Activated CD8-positive, alpha-beta memory T cell treated with anti-CD3 and anti-CD28 coated beads for 4 hours (primary cell): ENCODE data around the gene TFDP1.

ENCODE experiments used
- DNase-seq, 2 donors: peaks; one replicate each; pipeline ENCODE4 v3.0.0-alpha.2; 2020; ENCODE audit warnings: low read depth in 2 of 2

Gene TFDP1, protein sequence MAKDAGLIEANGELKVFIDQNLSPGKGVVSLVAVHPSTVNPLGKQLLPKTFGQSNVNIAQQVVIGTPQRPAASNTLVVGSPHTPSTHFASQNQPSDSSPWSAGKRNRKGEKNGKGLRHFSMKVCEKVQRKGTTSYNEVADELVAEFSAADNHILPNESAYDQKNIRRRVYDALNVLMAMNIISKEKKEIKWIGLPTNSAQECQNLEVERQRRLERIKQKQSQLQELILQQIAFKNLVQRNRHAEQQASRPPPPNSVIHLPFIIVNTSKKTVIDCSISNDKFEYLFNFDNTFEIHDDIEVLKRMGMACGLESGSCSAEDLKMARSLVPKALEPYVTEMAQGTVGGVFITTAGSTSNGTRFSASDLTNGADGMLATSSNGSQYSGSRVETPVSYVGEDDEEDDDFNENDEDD

GRCh38 chr13:113584205-113584869, at the start of gene TFDP1:
Gene TFDP1 (plus strand): TSS chr13:113584753. CDS start chr13:113585838, 1,085 bp downstream.
- DNase-seq = no peak

DNA sequence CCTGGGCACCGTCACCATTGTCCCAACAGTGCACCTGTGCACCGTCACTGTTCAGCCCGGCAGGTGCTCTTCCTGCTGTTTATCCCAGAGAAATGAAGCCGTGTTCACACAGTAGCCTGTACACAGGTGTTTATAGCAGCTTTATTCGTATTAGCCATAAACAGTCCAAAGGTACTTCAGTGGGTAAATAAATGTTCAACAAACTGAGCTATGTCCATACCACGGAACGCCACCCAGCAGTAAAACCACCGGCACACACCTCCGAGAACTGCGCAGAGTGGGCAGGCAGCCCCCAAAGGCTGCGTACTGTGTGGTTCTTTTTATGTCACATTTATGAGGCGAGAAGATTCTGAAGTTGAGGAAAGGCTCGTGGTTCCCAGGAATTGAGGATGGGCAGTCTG, 49.2 kb upstream of the TFDP1 start:
- DNase-seq = no peak

DNA sequence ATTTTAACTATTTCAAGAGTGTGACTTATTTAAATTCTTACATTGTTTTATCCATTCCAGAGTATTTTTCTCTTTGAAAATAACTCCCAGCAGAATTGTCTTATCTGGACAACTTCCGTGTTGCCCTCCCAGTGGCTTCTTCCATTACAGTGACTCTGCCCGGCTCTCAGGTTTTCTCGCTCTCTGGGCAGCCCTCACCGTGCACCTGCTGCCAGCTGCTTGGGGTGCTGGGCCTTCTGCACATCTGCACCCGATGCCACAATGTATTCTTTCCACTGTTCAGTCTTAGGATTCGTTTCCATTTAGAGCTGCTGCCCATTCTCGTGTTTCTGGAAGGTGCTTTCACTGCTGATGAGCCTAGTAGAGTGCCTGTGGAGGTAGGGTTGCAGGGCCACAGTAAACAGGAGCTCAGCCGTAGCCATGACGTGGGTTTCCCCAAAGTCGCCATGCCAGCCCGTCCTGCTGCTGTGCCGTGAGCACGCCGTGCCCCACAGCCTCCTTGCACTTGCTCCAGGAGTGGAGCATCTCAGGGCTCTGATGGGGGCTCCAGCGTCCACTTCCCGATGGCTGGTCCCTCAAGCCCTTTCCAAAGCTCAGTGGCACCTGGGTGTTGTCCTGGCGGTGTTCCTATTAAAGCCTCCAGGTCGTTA, 48.0 kb upstream of the TFDP1 start:
- DNase-seq = no peak

GRCh38 chr13:113537205-113537604, 47.3 kb upstream of the TFDP1 start:
- no peak for DNase-seq

- DNase-seq = no peak
Measured at GRCh38 chr13:113537909-113538688, 46.5 kb upstream of the TFDP1 start.

- DNase-seq = no peak
Measured at GRCh38 chr13:113538689-113539058, 45.9 kb upstream of the TFDP1 start.

GRCh38 chr13:113539176-113539575, 45.4 kb upstream of the TFDP1 start:
- no peak for DNase-seq

GRCh38 chr13:113539822-113540221, 44.7 kb upstream of the TFDP1 start:
- no peak for DNase-seq

GRCh38 chr13:113540523-113540922, 44.0 kb upstream of the TFDP1 start:
- DNase-seq = no peak

DNA sequence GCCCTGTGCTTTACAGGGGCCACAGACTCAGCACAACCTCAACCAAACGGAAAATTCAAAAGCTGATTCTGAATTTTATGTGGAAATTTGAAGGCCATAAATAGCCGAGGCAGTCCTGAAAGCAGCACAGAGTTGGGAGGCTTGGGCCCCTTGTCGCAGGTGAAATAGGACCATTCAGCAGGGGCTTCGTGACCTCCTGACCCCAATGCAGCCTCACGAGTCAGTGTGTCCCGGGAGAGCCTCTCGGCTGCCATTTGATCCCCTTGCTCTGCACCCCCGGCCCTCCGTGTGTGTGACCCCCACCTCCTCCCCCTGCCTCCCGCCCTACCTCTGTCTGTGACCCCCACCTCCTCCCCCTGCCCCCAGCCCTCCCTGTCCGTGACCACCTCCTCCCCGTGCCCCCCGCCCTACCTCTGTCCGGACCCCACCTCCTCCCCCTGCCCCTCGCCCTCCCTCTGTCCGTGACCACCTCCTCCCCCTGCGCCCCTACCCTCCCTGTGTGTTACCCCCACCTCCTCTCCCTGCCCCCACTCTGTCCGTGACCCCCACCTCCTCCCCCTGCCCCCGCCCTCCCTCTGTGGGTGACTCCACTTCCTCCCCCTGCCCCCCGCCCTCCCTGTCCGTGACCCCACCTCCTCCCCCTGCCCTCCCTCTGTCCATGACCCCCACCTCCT, 41.7 kb upstream of the TFDP1 start:
- no peak for DNase-seq

DNA sequence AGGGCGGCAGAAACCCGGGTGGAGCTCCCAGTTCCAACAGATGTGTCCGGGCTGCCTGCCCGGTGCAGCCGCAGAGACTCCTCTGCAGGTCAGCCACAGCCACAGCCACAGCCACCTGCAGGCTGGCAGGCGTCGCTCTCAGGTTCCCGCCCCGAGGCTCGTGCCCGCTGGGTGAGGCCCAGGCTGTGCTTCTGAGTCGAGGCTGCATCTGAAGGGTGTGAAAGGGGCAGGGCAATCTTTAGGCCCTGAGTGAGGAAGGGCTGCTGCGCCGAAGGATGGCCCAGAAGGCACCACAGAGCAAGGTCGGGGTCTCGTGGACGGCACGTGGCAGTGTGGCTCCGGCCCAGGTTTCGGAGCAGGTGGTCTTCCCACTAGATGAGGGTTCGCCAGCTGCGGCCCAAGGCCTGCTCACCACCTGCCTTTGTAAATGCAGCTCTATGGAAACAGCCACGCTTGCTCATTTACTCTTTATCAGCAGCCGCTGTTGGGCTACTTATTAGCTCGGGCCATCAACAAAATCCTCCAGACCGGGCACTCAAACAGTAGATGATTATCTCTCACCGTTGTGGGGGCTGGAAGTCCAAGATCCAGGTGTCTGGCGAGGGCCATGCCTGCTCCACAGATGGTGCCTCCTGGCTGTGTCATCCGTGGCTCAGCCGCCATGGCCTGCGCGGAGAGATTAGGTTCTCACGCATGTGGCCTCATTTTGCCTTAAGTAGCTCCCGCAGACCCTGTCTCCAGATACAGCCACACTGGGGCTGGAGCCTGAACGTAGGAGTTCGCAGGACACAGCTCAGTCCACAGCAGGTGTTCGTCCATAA, 40.3 kb upstream of the TFDP1 start:
- DNase-seq = no peak

DNA sequence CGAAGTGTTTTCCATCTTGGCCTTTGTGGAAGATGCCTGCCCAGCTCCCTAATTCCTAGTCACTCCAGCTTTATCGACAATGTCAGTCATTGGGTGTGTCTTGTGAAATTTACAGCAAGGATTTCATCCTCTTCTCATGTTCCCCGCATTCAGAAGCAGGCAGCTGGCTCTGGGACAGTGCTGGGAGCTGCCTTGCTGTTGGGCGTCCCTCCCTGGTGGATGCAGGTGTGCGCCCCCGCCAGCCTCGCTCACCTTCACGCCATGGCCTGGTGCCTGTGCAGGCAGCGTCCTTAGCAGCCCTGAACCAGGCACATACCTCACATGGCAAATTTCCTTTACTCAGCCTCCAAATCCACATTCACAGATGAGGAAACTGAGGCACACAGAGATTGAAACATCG, 39.7 kb upstream of the TFDP1 start:
- no peak for DNase-seq

DNA sequence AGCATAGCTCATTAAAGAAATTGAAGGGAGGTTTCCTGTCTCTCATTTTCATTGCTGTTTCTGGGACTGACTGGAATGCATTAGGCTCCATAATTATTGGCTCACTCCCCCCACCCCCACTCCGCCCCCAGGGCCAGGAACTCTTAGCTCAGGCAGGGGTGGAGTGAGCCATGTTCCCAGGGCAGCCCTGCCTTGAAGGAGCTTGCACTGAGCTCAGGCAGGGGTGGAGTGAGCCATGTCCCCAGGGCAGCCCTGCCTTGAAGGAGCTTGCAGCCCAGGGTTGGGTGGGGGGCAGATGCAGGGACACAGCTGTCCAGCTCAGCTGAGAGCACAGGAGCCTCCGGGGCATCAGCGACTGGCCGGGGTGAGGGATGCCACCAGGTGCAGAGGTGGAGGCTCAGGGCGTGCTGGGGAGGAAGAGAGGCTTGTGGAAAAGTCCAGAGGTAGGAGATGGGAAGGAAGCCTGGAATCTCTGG, 39.1 kb upstream of the TFDP1 start:
- DNase-seq = no peak

GRCh38 chr13:113545931-113546516, 38.5 kb upstream of the TFDP1 start:
- no peak for DNase-seq

DNA sequence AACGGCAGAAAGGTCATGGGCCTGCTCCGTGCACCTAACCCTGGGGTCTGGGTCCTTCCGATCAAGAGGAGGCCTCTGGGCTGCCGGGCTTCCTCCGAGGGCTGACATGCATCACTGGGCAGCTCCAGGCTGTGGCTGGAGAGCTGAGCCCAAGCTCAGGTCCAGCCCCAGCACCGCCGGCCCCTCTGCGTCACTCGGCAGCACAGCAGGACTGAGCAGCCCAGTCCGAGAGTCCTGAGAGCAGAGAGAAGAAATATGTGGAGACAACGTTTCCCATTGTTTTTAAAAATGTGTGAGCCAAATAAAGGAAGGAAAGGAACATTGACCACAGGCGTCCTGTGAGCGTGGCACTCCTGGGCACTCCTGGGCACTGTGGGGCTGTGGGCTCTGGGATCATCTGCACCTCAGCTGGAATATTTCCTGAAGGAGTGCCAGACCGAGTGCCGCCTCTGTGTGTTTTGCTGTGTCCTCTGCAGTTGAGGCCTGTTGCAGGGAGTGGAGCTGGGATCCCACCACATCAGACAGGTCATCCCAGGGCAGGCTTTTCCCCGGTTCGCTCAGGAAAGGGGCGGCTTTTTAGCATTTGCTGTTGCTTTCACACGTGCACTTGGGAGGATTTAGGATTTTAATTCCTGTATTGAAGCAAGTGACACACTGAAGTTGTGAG, 37.8 kb upstream of the TFDP1 start:
- no peak for DNase-seq

DNA sequence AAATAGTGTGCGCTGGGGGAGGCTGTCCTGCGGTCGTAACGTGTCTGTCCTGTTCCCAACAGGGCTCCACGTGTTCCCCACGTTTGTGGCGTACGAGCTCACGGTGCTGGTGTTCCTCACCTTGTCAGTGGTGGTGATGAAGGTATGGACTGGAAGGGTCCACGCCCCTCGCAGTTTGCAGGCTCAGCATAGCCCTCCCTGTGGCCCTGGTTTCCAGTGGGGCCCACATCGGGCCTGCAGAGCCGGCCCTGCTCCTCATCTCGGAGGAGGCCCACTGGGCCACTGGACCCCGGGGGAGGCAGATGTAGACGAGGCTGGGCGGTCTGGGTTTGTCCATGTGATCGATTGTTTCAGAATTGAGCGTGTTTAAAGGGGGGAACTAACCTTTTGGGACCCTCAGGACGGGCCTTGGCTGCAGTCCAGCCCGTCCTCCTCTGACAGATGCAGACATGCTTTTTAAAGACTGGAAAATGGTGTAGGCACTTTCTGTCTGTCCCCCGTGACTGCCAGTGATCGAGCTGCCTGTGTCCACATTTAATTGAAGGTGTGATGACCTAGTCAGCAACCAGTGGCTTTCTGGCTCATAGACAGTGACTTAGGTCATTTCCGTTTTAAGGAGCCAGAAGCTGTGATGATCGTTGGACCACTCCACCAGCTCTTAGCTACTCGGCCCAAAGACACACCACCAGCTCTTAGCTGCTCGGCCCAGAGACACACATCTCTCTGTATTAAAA, 37.1 kb upstream of the TFDP1 start:
- DNase-seq = no peak

DNA sequence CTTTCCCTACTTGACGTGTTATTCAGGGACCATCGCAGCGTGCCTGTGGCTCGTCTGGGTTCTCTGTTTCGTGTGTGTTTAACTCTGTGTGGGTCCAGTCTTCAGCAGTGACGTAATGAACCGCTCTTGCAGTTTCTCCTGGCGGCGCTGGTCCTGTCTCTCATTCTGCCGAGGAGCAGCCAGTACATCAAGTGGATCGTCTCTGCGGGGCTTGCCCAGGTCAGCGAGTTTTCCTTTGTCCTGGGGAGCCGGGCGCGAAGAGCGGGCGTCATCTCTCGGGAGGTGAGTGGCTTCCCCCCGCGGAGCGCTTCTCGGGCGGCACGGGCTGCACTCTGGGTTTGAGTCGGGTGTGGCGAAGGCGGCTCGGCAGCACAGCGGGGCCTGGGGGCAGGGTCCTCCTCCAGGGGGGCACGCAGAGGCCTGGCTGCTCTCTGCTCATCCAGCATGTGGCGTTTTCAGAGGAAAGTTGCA, 36.3 kb upstream of the TFDP1 start:
- DNase-seq = no peak

DNA sequence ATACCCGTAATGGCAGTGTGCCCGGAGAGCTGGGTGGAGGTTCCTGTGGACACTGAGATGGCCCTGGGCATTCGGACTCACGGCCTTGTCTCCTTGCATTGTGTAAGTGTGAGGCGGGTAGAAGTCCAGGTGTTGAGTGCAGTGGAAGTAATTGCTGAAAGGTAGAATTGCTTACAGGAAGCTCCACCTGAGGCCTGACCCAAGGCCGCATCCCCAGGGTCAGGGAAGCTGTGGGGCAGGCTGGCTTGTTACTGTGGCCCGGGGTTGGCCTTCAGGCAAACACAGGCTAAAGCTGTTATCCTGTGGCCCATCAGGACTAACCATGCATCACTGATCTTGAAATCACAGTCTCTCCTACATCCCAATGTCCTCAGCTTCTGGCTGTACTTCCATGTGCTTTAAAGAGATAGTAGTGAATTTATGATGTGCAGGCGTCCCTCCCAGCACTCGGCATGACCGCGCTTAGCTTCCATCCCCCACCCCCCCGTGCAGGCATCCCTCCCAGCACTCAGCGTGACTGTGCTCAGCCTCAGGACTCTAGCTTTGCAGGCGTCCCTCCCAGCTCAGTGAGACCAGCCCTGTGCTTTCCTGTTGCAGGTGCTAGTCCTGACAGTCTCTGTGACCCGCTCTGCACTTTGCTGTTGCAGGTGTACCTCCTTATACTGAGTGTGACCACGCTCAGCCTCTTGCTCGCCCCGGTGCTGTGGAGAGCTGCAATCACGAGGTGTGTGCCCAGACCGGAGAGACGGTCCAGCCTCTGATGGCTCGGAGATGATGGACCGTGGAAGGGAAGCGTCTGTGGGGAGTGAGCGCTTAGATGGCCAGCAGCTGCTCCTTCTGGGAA, 35.6 kb upstream of the TFDP1 start:
- no peak for DNase-seq
